HFFc6 (cell line): ENCODE data around the gene LRRC14B. TPM values are rescaled to one million over a fixed set of nuclear protein-coding genes. Genes with fewer than 3 reads are reported as not detected.

Experiments
- DNase-seq: peaks from one replicate; pipeline ENCODE4 v3.0.0-alpha.2; 2018
- H3K27ac Mint-ChIP-seq: 2 replicates; pipeline ENCODE4 v1.8.0; 2020; ENCODE audit warnings: mild to moderate bottlenecking, mixed read lengths
- H3K27me3 Mint-ChIP-seq: 2 replicates; pipeline ENCODE4 v1.8.0; 2021; ENCODE audit warnings: mild to moderate bottlenecking, moderate library complexity, mixed read lengths; ENCODE audit not compliant: insufficient read depth
- H3K36me3 Mint-ChIP-seq: 2 replicates; pipeline ENCODE4 v1.8.0; 2021; ENCODE audit warnings: low read depth, mixed read lengths
- H3K4me1 Mint-ChIP-seq: 2 replicates; pipeline ENCODE4 v1.8.0; 2020; ENCODE audit warnings: low read depth, mixed read lengths
- H3K4me3 Mint-ChIP-seq: 2 replicates; pipeline ENCODE4 v1.8.0; 2020; ENCODE audit warnings: mild to moderate bottlenecking, moderate library complexity, mixed read lengths
- H3K9me3 Mint-ChIP-seq: 2 replicates; pipeline ENCODE4 v1.8.0; 2020; ENCODE audit warnings: mild to moderate bottlenecking, mixed read lengths
- total RNA-seq, 6 experiments: library from RNA; stranded (reverse); fragmentation: NEBNext Ultra II Directional; extraction: Animal tissue kit (Norgen Biotek cat#: 25700); gene quantifications; 2 replicates in 1 of 6; 3 replicates in 5 of 6; pipeline ENCODE4 v1.2.3, GENCODE V29; 2021
- TF ChIP-seq, protein P1 (sequence below): fragments of 200-600 bp; sonication (generic); IDR thresholded peaks from 2 replicates; pipeline ENCODE4 v1.5.0; 2021; ENCODE audit warnings: antibody characterized with exemption, mild to moderate bottlenecking

Gene LRRC14B
- total RNA-seq, 6 experiments from 2014 or later: not detected

DNA sequence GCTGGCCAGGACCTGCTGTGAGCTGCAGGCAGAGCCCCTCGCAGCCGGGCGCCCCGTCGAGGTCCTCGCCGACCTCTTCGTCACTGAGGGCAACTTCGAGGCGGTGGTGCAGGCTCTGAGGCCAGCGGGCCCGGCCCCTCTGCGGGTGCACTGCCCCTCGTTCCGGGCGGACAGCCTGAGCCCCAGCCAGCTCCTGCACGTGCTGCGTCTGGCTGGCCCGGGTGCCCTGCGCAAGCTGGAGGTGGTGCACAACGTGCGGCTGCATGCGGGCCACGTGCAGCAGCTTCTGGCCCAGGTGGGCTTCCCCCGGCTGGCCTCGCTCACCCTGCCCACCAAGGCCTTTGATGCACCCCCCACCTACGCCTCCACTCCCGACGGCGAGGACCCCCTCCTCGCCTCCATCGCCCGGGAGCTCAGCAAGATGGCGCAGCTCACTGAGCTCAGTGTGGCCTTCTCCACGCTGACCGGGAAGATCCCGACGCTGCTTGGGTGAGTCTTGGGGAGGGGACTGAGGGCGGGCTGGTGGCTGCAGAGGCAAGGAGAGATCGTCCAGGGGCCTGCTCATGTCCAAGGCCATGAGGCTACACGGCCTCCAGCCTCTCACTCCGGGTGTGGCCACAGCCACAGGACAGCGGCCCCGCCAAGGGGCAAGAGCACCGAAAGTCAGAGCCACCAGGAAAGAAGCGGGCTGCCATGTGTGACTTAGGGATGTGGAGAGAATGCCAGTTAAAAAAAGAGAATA lies 825 bp downstream of the LRRC14B start:
- peaks cover 11% of the 10 kb centered on the region for H3K27me3 Mint-ChIP-seq

DNA sequence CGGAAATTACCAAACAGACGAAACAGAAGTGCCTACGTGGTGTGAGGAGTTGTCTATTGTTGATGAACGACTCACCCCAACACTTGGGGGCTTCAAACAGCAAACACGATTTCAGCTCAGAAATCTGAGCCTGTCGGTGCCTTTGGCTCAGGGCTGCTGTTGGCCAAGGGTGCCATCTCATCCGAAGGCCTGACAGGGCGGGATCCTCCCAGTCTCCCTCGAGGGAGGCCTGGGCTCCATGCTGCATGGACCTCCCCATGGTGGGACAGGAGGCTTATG lies 1.3 kb downstream of the LRRC14B start:
- Mint-ChIP-seq H3K9me3 (no peaks in the 10 kb centered on the region), H3K36me3 (no peaks in the 10 kb centered on the region), H3K4me1 (peaks cover 8% of the 10 kb centered on the region; the same call in 1 of the 2 replicates)

More for the DNA sequence above, 825 bp downstream of the LRRC14B start:
- no peak for DNase-seq
- Mint-ChIP-seq H3K4me1 (peaks cover 8% of the 10 kb centered on the region; the same call in 1 of the 2 replicates), H3K36me3 (no peaks in the 10 kb centered on the region), H3K4me3 (no peak overlapping the region), H3K9me3 (no peaks in the 10 kb centered on the region), H3K27ac (no peak overlapping the region)
- TF ChIP-seq, protein P1, sequence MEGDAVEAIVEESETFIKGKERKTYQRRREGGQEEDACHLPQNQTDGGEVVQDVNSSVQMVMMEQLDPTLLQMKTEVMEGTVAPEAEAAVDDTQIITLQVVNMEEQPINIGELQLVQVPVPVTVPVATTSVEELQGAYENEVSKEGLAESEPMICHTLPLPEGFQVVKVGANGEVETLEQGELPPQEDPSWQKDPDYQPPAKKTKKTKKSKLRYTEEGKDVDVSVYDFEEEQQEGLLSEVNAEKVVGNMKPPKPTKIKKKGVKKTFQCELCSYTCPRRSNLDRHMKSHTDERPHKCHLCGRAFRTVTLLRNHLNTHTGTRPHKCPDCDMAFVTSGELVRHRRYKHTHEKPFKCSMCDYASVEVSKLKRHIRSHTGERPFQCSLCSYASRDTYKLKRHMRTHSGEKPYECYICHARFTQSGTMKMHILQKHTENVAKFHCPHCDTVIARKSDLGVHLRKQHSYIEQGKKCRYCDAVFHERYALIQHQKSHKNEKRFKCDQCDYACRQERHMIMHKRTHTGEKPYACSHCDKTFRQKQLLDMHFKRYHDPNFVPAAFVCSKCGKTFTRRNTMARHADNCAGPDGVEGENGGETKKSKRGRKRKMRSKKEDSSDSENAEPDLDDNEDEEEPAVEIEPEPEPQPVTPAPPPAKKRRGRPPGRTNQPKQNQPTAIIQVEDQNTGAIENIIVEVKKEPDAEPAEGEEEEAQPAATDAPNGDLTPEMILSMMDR: no peak

DNA sequence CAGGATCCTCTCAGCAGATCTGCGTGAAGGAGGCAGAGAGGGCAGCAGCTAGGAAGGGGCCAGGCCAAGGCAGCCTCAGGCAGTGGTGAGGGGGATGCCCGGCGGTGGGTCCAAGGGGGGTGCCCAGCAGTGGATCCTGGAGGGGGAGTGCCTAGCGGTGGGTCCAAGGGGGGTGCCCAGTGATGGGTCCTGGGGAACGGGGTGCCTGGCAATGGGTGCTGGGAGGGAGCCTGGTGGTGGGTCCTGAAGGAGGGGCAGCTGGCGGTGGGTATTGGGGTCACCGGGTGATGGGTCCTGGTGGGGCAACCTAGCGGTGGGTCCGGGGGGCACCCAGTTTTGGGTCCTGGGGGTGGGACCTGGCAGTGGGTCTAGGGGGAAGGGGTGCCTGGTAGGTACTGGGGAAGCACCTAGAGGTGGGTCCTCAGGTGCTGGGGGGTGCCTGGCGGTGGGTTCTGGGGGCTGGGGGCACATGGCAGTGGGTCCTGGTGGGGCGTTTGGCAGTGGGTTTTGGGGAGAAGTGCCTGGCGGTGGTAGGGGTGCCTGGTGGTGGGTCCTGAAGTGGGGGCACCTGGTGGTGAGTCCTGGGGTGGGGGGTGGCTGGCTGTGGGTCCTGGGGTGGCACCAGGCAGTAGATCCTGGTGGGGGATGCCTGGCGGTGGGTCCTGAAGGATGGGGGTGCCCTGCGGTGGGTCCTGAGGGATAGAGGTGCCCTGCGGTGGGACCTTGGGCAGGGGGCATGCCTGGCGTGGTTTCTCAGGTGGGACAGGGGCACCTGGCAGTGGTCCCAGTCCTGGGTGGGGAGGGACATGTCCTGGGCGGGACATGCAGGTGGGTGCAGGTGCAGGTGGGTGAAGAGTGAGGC lies 1.9 kb downstream of the LRRC14B start:
- DNase-seq: no peak
- peaks cover 7% of the 10 kb centered on the region; the same call in 1 of the 2 replicates for H3K4me1 Mint-ChIP-seq

More for the DNA sequence above, 1.3 kb downstream of the LRRC14B start:
- TF ChIP-seq, protein P1: no peak
- H3K27me3 Mint-ChIP-seq: peaks cover 11% of the 10 kb centered on the region
- DNase-seq: no peak
- no peak overlapping the region for H3K27ac Mint-ChIP-seq
- H3K4me3 Mint-ChIP-seq: no peak overlapping the region

DNA sequence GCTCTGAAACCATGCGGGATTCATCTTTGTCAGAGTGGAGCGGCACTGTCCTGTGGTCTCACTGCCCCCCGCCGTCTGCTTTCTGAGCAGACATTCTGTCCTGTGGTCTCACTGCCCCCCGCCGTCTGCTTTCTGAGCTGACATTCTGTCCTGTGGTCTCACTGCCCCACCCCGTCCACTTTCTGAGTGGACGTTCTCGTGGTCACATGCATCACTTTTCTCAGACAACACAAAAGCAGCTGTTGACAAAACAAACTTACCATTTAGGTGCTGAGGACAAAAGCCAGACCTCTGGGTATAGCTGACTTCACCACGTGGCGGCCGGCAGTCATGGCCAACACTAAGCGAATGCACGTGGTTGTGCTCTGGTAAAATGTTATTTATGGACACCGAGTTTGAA lies 2.8 kb downstream of the LRRC14B start:
- peaks cover 11% of the 10 kb centered on the region for H3K27me3 Mint-ChIP-seq
- TF ChIP-seq, protein P1: no peak
- no peaks in the 10 kb centered on the region for H3K4me1 Mint-ChIP-seq
- H3K4me3 Mint-ChIP-seq: no peak overlapping the region
- H3K36me3 Mint-ChIP-seq: no peaks in the 10 kb centered on the region
- no peak overlapping the region for H3K27ac Mint-ChIP-seq
- H3K9me3 Mint-ChIP-seq: no peaks in the 10 kb centered on the region
- no peak for DNase-seq

More for the DNA sequence above, 1.9 kb downstream of the LRRC14B start:
- Mint-ChIP-seq H3K9me3 (no peaks in the 10 kb centered on the region), H3K27ac (no peak overlapping the region), H3K4me3 (no peak overlapping the region), H3K27me3 (peaks cover 11% of the 10 kb centered on the region), H3K36me3 (no peaks in the 10 kb centered on the region)
- TF ChIP-seq, protein P1: no peak

DNA sequence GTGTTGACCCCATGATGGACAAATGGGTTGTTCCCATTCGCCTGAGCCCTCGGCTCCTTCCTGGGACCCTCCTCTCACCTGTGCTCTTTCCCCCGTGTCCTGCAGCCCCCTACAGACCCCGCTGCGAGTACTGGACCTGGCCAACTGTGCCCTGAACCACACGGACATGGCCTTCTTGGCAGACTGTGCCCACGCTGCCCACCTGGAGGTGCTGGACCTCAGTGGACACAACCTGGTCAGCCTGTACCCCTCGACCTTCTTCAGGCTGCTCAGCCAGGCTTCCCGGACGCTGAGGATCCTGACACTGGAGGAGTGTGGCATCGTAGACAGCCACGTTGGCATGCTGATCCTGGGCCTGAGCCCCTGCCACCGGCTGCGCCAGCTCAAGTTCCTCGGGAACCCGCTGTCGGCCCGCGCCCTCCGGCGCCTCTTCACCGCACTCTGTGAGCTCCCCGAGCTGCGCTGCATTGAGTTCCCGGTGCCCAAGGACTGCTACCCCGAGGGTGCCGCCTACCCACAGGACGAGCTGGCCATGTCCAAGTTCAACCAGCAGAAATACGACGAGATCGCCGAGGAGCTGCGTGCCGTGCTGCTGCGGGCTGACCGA lies 3.4 kb downstream of the LRRC14B start:
- no peaks in the 10 kb centered on the region for H3K9me3 Mint-ChIP-seq
- no peak overlapping the region for H3K4me3 Mint-ChIP-seq
- no peaks in the 10 kb centered on the region for H3K36me3 Mint-ChIP-seq
- H3K27me3 Mint-ChIP-seq: peaks cover 11% of the 10 kb centered on the region
- TF ChIP-seq, protein P1: no peak
- no peaks in the 10 kb centered on the region for H3K4me1 Mint-ChIP-seq
- no peak overlapping the region for H3K27ac Mint-ChIP-seq
- DNase-seq: no peak
